ENCODE data around the gene P3R3URF.

P3R3URF gene

GRCh38 chr1:46133181-46133658, 43.1 kb downstream of the P3R3URF start:
- peak; percentile 68 for DNase-seq (ENCODE audit: low spot score)

DNA sequence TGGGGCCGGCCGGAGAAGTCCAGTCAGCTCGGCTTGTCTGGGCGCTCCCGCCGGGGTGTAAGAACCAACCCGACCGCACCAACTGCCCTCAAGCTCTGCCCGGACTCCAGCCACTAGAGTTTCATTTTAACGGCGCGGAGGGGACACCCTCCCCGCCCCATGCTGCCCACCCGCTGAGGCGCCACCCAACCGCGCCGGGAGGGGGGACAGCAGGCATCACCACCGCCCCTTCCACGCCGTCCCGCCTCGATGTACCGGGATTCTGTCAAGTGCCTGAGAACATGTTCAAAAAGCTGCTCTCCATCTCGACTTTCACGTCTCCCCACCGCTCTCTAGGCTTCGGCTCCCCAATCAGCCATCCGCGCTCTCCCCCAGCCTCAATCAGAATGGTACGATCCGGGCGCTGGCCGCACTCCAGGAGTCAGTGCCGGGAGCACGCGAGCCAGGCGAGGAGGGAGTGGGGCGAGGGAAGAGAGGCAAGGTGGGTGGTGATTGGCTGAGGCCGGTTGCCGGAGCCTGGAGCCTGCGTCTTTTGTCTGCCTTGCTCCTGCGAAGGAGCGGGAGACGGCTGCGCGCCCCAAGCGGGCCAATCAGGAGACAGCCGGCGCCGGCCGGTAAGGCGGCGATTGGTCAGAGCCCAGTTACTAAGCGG, 43.6 kb downstream of the P3R3URF start, which contains the start of gene PIK3R3:
Gene PIK3R3, minus strand, starts transcription at position 101 of the 652 bp plus-strand sequence. CDS start 677 bp downstream, outside the sequence.
- POLR2A ChIA-PET (ENCODE audit: low non-redundant PET): interaction anchor here (1.0 kb wide), 1 partner anchor 67 kb away, joined by 3 read pairs; no protein-coding TSS in a partner anchor
- CTCF ChIA-PET: interaction anchor here (0.5 to 1.1 kb wide), 5 partner anchors 12 to 84 kb away, joined by 3 to 6 read pairs (median 4); no protein-coding TSS in a partner anchor
- TF ChIP-seq CTCF (conservative IDR thresholded peaks at IDR 0.05; ENCODE audit: low read depth): no peak
- DNase-seq (ENCODE audit: low spot score): peak; percentile 99
- peak within 1 kb of the TSS; percentile 98 for H3K27ac ChIP-seq

More at GRCh38 chr1:46133181-46133658, 43.1 kb downstream of the P3R3URF start:
- ChIA-PET POLR2A (ENCODE audit: low non-redundant PET) (no interaction called here), CTCF (interaction anchor here (0.5 to 0.7 kb wide), 3 partner anchors 12 to 1043 kb away, joined by 3 to 4 read pairs (median 3); no protein-coding TSS in a partner anchor)
- TF ChIP-seq CTCF (conservative IDR thresholded peaks at IDR 0.05; ENCODE audit: low read depth): no peak
- peak overlapping the region; percentile 98 for H3K27ac ChIP-seq

GRCh38 chr1:46131712-46132528, 44.4 kb downstream of the P3R3URF start:
- POLR2A ChIA-PET (ENCODE audit: low non-redundant PET): interaction anchor here (0.7 to 1.0 kb wide), 2 partner anchors 50 to 66 kb away, joined by 3 read pairs; no protein-coding TSS in a partner anchor
- TF ChIP-seq CTCF (conservative IDR thresholded peaks at IDR 0.05; ENCODE audit: low read depth): no peak
- DNase-seq (ENCODE audit: low spot score): peak; percentile 25
- CTCF ChIA-PET: interaction anchor here (0.6 to 1.1 kb wide), 6 partner anchors 8 to 396 kb away, joined by 3 to 6 read pairs (median 4); no protein-coding TSS in a partner anchor
- peak overlapping the region; percentile 98 for H3K27ac ChIP-seq

GRCh38 chr1:46131093-46131492, 45.2 kb downstream of the P3R3URF start:
- POLR2A ChIA-PET (ENCODE audit: low non-redundant PET): interaction anchor here (0.7 kb wide), 1 partner anchor 50 kb away, joined by 3 read pairs; no protein-coding TSS in a partner anchor
- CTCF ChIA-PET: interaction anchor here (0.6 kb wide), 1 partner anchor 8 kb away, joined by 3 read pairs; no protein-coding TSS in a partner anchor
- no peak for TF ChIP-seq CTCF (conservative IDR thresholded peaks at IDR 0.05; ENCODE audit: low read depth)
- DNase-seq (ENCODE audit: low spot score): peak; percentile 31
- H3K27ac ChIP-seq: no peak overlapping the region

GRCh38 chr1:46130606-46131005, 45.7 kb downstream of the P3R3URF start:
- no peak for DNase-seq (ENCODE audit: low spot score)
- no peak for TF ChIP-seq CTCF (conservative IDR thresholded peaks at IDR 0.05; ENCODE audit: low read depth)
- no peak overlapping the region for H3K27ac ChIP-seq
- POLR2A ChIA-PET (ENCODE audit: low non-redundant PET): no interaction called here
- CTCF ChIA-PET: interaction anchor here (0.6 to 0.8 kb wide), 3 partner anchors 8 to 42 kb away, joined by 3 to 5 read pairs (median 3); no protein-coding TSS in a partner anchor

- POLR2A ChIA-PET (ENCODE audit: low non-redundant PET): interaction anchor here (0.6 kb wide), 1 partner anchor 140 kb away, joined by 3 read pairs; no protein-coding TSS in a partner anchor
- no peak for DNase-seq (ENCODE audit: low spot score)
- TF ChIP-seq CTCF (conservative IDR thresholded peaks at IDR 0.05; ENCODE audit: low read depth): no peak
- no peak overlapping the region for H3K27ac ChIP-seq
- CTCF ChIA-PET: interaction anchor here (0.6 to 0.8 kb wide), 3 partner anchors 8 to 41 kb away, joined by 3 to 5 read pairs (median 3); no protein-coding TSS in a partner anchor
Observed at GRCh38 chr1:46130121-46130520, 46.2 kb downstream of the P3R3URF start.
